Islet of Langerhans (tissue), 1 donor: ENCODE measurements around the gene ABL1.

Source experiments
- FAIRE-seq: peaks from one replicate; lab custom pipeline; 2011; peaks lifted over from hg19 to GRCh38; lab: Jason Lieb, UNC

The ABL1 gene

DNA sequence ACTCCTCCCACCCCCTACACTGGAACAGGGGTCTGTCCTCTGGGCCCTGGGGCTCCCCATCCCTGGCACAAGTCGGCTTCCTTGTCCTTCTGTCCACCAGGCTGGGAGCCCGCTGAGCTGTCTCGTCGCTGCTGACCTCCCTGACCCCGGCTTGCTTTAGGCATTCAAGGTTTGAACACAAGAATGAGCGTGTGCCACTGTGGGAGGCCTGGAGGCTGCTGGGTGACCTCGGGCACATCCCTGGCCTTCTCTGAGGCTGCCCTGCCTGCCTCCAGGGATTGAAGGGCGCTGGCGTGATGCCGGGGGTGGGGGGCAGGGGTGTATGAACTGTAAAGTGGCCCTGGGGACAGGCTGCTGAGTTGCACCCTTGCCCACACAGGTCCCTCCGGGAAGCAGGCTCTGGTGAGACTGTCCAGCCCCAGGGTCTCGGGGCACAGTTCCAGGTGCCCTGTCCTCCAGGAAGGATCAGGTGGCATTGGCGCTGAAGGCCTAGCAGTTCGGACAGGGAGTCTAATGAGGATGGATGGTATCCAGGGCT, 85.8 kb downstream of the ABL1 start:
- no peak for FAIRE-seq

DNA sequence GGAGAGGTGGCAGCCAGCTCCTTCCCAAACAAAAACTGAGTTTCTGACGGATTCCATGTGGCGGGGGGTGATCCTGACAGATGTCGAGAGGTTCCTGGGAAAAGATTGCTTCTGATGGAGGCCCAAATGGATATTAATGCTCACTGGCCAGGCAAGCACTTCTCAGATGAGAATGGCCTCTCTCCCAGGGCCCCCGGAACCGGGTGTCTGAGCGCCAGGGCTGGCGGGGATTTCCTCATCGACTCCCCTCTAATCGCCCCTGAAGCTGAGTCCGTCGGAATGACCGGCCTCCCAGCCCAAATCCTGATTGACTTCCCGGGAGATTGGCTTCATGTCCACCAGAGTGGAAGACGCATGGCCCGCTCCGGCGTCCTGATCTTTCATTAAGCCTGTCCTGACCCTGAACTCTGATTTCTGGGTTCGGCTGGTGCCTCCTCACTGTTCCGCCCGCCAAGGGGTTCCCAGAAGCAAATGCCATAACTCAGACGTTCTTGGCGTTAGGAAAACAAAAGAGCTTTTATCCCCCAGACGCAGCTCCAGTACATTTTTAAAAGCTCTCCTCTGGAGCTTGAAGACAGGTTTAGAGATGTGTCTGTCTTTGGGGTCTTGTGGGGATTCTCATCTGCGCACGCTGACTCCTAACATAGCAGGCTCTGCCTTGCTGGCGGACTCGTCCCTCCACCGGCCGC, 86.4 kb downstream of the ABL1 start:
- no peak for FAIRE-seq

- FAIRE-seq: no peak
Measured at GRCh38 chr9:130921989-130922892, 87.2 kb downstream of the ABL1 start.

DNA sequence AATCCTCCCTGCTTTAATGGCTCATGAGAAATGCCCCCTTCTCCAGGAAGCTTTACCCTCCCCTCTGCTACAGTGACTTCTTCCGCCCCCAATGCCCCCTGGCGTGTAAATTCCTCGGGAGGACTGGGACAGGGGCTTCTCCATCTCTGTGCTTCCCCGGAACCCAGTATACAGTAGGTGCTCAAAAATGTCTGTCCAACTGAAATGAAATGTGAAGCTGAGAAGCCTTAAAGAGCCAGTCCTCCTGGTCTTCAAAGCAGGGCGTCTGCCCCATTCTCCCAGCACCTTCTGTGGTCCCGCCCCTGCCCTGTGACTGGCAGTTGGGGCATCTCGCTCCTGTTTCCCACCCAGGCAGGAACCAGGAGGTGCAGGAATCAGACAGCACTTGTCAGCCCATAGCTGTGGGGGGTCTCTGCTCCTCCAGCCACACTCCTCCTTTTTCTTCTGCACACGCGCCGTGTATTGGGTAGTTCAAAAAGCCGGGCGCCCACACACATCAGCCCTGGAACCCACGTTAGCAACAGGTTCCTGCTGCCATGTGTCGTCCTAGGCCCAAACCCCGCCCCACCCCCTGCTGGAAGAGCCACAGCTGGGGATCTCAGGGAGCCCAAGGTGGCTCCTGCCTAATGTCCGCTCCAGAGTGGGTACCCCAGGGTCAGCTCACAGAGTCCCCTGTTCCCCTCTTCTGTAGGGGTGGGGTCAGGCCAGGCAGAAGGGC, 88.0 kb downstream of the ABL1 start:
- no peak for FAIRE-seq

DNA sequence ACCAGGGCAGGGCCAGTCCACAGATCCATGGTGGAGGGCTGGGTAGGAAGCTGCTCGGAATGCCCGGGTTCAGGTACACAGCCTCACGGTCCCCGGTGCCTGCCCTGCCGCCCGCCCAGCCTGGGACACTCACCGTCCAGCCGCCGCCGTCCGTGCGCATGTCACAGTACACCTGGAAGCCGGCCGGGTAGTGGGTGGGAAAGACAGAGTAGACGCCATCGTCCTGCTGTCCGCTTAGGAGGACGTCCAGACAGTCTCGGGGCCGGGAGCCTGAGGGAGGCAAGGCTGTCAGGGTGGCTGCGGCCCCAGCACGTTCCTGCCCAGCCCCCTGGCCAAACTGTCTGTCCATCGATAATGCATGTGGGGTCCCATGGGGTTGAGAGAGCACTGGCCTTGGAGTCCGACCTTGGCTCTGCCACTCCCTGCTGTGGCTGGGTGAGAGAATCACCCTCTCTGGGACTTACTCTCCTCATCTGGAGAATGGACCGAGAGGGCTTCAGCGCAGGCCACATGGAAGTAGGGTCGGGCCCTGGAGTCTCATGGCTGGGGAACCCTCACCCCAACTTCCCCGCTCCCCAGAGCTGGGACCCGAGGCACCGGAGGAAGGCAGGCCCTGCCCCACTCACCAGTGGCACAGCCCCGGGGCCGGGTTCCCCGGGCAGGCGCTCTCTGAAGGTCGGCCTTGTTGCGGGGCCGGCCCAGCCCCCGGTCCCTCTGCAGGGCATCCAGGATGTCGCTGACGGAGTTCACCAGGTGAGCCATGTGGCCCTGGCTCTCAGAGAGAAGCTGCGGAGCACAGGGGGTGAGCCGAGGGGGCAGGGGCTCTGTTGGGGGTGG, 88.8 kb downstream of the ABL1 start:
- no peak for FAIRE-seq

DNA sequence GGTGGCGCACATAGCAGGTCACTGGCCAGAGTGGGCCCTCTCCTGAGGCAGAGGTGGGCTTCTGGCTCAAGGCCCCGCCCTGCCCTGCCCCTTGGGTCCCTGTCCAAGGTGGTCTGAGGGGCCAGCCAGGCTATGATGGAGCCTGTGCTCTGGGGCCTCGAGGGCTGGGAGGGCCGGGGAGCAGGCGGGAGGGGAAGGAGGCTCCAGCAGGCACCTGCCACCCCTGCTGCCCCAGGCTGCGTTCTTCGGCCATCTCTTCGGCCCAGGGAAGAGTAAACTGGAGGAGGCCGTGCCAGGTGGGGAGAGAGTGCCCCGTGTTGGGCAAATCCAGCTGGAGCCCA, 89.4 kb downstream of the ABL1 start:
- FAIRE-seq: no peak

DNA sequence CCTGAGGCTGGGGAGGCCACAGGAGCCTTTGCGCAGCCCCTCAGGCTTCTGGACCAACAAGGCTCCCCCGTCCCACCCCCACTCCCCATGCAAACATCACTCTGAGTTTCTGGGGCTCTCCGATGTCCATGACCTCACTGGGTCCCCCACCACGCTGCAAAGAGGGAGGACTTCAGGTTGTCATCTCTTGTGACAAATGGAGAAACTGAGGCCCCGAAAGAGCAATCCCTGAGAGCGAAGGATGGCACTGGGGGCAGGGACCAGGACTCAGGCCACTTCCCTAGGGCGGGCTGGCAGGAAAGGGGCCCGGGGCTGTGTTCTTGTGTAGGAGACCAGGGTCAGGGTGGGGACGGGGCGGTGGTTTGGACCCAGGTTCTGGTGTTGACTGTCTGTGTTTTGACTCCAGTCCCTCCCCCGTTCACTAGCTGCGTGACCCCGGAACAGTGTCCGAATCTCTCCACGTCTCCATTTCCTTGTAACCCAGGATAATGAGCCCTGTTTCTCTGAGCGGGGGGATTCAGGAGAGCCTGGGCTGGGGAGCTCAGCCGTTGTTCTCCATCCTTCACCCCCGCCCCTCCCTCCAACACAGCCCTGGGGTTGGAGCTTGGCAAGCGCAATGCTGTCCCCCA, 90.1 kb downstream of the ABL1 start:
- FAIRE-seq: no peak

DNA sequence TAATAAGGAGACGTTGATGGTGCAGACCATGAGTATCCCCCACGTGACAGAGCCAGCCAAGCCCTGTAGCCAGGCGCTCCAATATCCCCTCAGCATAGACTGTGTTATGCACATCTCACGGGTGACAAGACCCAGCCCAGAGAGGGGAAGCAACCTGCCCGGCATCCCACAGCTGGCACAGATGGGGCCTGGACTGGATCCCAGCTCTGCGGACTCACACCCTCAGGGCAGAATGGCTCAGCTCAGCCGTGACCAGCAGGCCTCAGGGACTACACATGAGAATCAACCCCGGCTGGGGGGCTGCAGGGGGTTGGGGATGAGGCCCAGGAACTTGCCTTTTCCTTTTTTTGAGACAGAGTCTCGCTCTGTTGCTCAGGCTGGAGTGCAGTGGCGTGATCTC, 92.3 kb downstream of the ABL1 start:
- no peak for FAIRE-seq

GRCh38 chr9:130927995-130928900, 93.2 kb downstream of the ABL1 start:
- FAIRE-seq: no peak

GRCh38 chr9:130929571-130930038, 94.6 kb downstream of the ABL1 start:
- FAIRE-seq: no peak

DNA sequence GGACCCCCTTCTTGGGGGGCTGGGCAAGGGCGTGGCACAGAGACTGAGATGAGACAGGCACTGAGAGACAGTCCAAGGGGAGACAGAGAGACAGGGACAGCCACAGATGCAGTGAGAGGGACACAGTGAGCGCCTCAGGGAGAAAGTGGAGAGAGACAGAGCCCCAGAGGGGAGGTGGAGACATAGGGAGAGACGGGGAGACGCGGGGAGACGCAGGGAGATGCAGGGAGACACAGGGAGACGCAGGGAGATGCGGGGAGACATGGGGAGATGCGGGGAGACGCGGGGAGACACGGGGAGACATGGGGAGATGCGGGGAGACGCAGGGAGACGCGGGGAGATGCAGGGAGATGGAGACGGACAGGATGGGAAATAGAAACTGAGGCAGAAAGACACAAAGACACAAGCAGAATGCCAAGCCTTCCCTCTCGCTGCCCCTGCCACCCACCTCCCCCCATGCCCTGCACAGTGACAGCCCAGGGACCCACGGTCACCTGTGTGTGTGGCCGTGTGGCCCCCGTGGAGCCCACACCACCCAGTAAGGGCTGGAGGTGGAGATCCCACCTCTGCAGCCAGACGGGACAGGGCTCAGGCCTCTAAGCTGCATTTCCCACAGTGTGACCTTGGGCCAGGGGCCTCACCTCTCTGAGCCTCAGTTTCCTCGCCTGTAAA, 95.2 kb downstream of the ABL1 start:
- no peak for FAIRE-seq

GRCh38 chr9:130930804-130931349, 95.8 kb downstream of the ABL1 start:
- FAIRE-seq: no peak

DNA sequence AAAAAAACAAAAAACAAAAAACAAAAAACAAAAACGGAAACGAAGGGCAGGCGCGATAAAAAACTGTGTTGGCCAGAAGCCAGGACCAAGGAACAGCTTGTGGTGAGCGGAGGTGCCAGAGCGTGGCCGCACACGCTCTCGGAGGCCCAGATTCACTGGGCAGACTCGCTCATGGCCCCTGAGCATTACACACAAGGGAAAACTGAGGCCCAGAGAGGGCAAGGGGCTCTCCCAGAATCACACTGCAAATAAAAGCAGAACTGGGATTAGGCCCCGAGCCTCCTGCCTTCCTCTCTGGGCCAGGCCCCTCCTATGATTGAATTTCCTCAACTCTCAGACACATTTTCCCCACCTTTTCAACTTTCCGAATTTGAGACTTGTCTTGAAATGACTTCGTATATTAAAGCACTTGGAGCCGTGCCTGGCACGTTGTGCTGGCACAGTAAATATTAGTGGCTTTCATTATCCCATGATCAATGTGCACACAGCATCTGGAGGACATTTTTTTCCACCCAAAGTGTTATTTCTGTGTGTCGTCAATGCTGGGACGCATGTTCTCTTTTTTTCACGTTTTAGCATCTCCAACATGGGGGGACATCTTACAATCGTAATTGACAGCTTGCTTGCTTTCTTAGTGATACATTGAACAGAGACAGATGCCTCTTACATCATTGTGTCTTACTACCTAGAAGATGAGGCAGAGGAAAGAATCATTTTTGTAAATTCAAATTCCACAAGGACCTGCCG, 96.6 kb downstream of the ABL1 start:
- no peak for FAIRE-seq

- no peak for FAIRE-seq
Measured at GRCh38 chr9:130932255-130933079, 97.4 kb downstream of the ABL1 start.

DNA sequence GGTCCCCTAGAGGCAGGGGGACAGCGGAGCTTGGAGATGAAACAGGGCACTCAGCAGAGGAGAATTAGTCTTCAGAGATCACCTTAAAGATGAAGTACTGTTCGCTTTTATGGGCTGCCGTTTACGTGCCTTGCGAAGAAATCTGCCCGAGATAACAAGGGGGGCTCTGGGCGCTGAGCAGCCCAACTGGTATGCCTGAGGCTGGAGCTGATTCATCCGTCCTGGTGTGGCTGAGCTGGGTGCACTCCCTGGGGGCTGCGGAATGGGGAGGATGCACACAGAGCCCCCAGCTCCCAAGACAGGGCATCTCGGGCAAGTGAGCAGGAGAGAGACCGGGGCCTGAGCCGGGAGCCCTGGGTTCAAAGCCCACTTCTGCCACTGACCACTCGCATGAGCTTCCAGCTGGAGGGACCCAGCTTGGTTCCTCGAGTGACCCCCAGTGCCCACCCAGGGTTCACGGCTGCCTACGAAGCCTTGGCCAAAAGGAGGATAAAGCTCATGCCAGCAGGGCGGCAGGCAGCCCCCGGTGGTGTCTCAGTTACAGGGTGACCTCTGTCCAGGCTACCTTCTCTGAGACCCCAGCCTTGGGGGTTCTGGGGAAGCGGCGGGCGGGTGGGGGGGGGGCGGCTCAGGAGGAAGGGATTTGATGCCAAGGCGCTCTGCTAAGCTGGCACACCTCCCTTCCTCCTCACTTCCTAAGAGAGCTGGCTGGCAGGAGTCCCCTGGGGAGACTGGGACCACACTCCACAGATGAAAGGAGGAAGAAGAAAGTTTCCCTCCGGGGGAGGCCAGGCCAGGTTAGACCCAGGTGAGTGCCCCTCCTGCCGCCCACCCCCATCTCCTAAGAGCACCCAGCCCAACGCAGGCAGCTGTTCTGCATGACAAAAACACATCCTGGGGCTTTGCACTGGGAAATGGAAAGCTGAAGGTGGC, 98.3 kb downstream of the ABL1 start:
- FAIRE-seq: no peak

- no peak for FAIRE-seq
Measured at GRCh38 chr9:130934246-130934645, 99.2 kb downstream of the ABL1 start.
